ENCODE measurements around the gene ZNHIT1. TPM values are rescaled to one million over a fixed set of nuclear protein-coding genes. Genes with fewer than 3 reads are reported as not detected.

The ZNHIT1 gene
- total RNA-seq, 1 experiment from 2014 or later, result 69.7 TPM

DNA sequence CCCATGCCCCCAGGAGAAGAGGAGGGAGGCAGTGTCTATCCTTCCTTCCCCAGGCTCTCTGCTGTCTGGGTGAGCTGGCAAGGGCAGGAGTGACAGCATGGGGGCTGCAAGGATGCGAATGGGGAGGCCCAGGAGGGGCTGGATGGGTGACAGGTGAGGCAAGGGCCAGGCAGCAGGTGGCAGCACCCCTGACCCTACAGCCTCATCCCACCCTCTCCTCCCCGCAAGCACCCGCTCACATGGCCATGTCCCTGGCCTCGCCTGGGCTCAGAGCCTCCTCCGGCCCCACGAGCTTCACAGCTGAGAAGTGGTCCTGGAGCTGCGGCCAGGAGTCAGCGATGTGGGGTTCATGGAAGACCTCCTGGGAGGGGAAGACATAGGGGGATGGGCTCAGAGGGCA is 6.0 kb upstream of the ZNHIT1 start:
- H3K27me3 ChIP-seq (ENCODE audit: control insufficient read depth, insufficient read depth, low read length), result no peaks in the 10 kb centered on the region
- BruUV-seq (replicated peaks), result no TSS peak
- DNase-seq (ENCODE audit: low read depth, low spot score) (no peak), ATAC-seq (no peak)
- ChIA-PET CTCF (no interaction called here), POLR2A (interaction anchor here (0.6 kb wide), 1 partner anchor 152 kb away, joined by 3 read pairs; no protein-coding TSS in a partner anchor)
- TF ChIP-seq SIN3A (IDR thresholded peaks at IDR 0.05; ENCODE audit: borderline replicate concordance, insufficient read depth, low read depth, low read length), result no peak
- TF ChIP-seq, protein P1, sequence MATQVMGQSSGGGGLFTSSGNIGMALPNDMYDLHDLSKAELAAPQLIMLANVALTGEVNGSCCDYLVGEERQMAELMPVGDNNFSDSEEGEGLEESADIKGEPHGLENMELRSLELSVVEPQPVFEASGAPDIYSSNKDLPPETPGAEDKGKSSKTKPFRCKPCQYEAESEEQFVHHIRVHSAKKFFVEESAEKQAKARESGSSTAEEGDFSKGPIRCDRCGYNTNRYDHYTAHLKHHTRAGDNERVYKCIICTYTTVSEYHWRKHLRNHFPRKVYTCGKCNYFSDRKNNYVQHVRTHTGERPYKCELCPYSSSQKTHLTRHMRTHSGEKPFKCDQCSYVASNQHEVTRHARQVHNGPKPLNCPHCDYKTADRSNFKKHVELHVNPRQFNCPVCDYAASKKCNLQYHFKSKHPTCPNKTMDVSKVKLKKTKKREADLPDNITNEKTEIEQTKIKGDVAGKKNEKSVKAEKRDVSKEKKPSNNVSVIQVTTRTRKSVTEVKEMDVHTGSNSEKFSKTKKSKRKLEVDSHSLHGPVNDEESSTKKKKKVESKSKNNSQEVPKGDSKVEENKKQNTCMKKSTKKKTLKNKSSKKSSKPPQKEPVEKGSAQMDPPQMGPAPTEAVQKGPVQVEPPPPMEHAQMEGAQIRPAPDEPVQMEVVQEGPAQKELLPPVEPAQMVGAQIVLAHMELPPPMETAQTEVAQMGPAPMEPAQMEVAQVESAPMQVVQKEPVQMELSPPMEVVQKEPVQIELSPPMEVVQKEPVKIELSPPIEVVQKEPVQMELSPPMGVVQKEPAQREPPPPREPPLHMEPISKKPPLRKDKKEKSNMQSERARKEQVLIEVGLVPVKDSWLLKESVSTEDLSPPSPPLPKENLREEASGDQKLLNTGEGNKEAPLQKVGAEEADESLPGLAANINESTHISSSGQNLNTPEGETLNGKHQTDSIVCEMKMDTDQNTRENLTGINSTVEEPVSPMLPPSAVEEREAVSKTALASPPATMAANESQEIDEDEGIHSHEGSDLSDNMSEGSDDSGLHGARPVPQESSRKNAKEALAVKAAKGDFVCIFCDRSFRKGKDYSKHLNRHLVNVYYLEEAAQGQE (IDR thresholded peaks at IDR 0.05; ENCODE audit: insufficient read depth in 1 of 2, low read depth in 2 of 2, low read length in 1 of 2), result no peak
- no peak for TF ChIP-seq POLR2AphosphoS5 (IDR thresholded peaks at IDR 0.05; ENCODE audit: low read depth, low read length)
- TF ChIP-seq, protein P2, sequence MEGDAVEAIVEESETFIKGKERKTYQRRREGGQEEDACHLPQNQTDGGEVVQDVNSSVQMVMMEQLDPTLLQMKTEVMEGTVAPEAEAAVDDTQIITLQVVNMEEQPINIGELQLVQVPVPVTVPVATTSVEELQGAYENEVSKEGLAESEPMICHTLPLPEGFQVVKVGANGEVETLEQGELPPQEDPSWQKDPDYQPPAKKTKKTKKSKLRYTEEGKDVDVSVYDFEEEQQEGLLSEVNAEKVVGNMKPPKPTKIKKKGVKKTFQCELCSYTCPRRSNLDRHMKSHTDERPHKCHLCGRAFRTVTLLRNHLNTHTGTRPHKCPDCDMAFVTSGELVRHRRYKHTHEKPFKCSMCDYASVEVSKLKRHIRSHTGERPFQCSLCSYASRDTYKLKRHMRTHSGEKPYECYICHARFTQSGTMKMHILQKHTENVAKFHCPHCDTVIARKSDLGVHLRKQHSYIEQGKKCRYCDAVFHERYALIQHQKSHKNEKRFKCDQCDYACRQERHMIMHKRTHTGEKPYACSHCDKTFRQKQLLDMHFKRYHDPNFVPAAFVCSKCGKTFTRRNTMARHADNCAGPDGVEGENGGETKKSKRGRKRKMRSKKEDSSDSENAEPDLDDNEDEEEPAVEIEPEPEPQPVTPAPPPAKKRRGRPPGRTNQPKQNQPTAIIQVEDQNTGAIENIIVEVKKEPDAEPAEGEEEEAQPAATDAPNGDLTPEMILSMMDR (IDR thresholded peaks at IDR 0.05), result no peak
- TF ChIP-seq TCF7L2 (IDR thresholded peaks at IDR 0.05; ENCODE audit: low read depth, low read length), result no peak
- H3K27ac ChIP-seq (ENCODE audit: low read length), result no peak overlapping the region
- H3K4me3 ChIP-seq (ENCODE audit: low read depth in 2 of 2, low read length in 2 of 2), result no peak overlapping the region
- H3K36me3 ChIP-seq (ENCODE audit: control insufficient read depth, insufficient read depth, low read length), result no peaks in the 10 kb centered on the region; the same call in 1 of the 2 replicates
- H3K4me1 ChIP-seq (ENCODE audit: control insufficient read depth, insufficient read depth, low read length), result peaks cover 7% of the 10 kb centered on the region; the same call in 1 of the 2 replicates
- H3K9me3 ChIP-seq (ENCODE audit: control insufficient read depth, insufficient read depth, low read depth, low read length), result no peaks in the 10 kb centered on the region
- intact Hi-C loops (cut with micrococcal nuclease; ENCODE audit: unreplicated experiment), result no loop called here
- in situ Hi-C loops (cut with HindIII; ENCODE audit: low pct_unique_long_range_greater_than_20kb, low sequenced_read_pairs), result no loop called here

DNA sequence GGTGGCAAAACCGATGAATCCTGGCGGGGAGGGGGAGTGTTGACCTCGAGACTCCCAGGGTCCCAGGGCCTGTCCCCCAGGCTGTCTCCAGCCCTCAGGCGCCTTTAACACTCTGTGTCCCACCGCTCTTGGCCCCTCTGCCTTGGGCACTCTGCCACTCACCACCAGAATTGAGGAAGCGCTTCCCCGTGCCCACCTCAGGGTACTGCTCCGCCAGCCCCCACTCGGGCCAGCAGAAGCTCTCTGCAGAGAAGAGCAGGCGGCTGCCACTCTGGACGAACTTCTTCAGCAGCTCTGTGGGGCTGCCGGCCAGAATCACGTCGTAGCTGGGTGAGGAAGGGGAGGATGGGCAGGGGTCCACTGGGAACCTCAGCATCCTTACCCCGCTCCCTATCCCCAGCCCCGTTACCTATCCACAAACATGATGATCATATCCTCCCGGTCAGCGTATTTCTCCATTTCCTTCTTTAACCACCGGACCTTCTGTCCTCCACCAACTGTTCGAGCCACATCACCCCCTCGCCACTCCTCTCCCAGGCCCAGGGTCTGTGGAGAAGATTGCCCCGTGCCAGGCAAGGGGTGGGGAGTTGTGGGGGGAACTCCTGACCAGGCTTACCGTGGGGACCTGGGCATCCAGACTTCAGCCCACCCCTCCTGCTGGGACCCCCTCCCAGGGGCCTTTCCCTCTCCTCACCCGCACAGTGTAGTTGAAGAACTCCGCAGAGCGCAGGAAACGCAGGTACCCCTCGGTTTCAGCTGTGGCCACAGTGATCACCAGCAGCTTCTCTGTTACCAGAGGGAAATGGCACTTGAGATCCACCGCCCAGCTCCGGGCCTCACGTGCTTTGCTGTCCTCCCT is 1.7 kb upstream of the ZNHIT1 start:
- no peaks in the 10 kb centered on the region; the same call in 1 of the 2 replicates for H3K36me3 ChIP-seq (ENCODE audit: control insufficient read depth, insufficient read depth, low read length)
- TF ChIP-seq, protein P1 (IDR thresholded peaks at IDR 0.05; ENCODE audit: insufficient read depth in 1 of 2, low read depth in 2 of 2, low read length in 1 of 2), result no peak
- TF ChIP-seq SIN3A (IDR thresholded peaks at IDR 0.05; ENCODE audit: borderline replicate concordance, insufficient read depth, low read depth, low read length) (no peak), TCF7L2 (IDR thresholded peaks at IDR 0.05; ENCODE audit: low read depth, low read length) (no peak), POLR2AphosphoS5 (IDR thresholded peaks at IDR 0.05; ENCODE audit: low read depth, low read length) (no peak)
- TF ChIP-seq, protein P2 (IDR thresholded peaks at IDR 0.05), result no peak
- H3K27me3 ChIP-seq (ENCODE audit: control insufficient read depth, insufficient read depth, low read length), result no peaks in the 10 kb centered on the region
- ATAC-seq, result no peak
- in situ Hi-C loops (cut with HindIII; ENCODE audit: low pct_unique_long_range_greater_than_20kb, low sequenced_read_pairs), result no loop called here
- DNase-seq (ENCODE audit: low read depth, low spot score), result no peak
- H3K4me1 ChIP-seq (ENCODE audit: control insufficient read depth, insufficient read depth, low read length), result peaks cover 13% of the 10 kb centered on the region
- POLR2A ChIA-PET, result no interaction called here
- CTCF ChIA-PET, result interaction anchor here (0.5 to 0.8 kb wide), 2 partner anchors 11 to 28 kb away, joined by 3 to 7 read pairs; no protein-coding TSS in a partner anchor
- TSS peak; percentile 80 for BruUV-seq (replicated peaks)
- peak overlapping the region; percentile 95 for H3K27ac ChIP-seq (ENCODE audit: low read length)
- intact Hi-C loops (cut with micrococcal nuclease; ENCODE audit: unreplicated experiment), result no loop called here
- peak overlapping the region; percentile 85 to 97 for H3K4me3 ChIP-seq (ENCODE audit: low read depth in 2 of 2, low read length in 2 of 2)
- H3K9me3 ChIP-seq (ENCODE audit: control insufficient read depth, insufficient read depth, low read depth, low read length), result no peaks in the 10 kb centered on the region
